ENCODE data around the gene HOXA13.

The HOXA13 gene

DNA sequence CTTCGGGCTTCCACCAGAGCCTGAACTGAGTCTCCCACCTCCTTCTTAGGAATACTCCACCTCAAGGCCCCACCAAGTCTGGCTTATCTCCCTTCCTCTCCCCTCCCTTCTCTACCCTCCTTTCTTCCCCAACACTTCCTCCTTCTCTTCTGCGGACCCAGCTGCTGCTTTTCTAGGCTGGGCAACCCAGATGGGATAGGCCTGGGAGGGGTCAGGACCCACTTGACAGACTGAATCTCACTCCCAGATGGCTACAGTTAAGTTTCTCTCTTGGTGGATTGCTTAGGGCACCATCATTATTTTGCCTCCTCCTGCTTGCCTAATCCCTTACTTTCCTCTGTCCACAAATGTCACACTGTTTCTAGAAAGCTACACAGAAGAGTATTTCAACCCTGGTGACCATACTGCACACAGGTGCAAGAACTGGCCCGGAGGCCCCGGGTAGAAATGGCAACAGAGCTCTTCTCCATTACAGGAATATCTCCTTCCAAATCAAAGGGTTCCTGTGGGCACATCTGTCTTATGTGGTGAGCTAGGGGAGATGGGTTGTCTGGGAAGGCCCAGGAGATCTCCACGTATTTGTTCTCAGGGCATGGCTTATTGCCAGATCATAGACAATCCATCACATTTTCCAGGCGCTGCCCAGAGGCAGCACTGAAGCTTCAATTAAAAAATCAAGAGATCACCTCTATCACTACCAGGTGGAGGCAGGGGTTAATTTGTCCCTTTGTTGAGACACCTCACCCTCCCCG is 9.7 kb downstream of the HOXA13 start:
- Histone ChIP-seq H3K36me3 (no peaks in the 10 kb centered on the region), H3K4me3 (no peak overlapping the region), H3K9me3 (no peaks in the 10 kb centered on the region), H3K27ac (no peak overlapping the region), H3K4me1 (peaks cover 0 to 16% (median 8%) of the 10 kb centered on the region in 4 donors), H3K27me3 (peaks cover 0 to 91% of the 10 kb centered on the region in 2 donors)
- TF ChIP-seq, protein P1, sequence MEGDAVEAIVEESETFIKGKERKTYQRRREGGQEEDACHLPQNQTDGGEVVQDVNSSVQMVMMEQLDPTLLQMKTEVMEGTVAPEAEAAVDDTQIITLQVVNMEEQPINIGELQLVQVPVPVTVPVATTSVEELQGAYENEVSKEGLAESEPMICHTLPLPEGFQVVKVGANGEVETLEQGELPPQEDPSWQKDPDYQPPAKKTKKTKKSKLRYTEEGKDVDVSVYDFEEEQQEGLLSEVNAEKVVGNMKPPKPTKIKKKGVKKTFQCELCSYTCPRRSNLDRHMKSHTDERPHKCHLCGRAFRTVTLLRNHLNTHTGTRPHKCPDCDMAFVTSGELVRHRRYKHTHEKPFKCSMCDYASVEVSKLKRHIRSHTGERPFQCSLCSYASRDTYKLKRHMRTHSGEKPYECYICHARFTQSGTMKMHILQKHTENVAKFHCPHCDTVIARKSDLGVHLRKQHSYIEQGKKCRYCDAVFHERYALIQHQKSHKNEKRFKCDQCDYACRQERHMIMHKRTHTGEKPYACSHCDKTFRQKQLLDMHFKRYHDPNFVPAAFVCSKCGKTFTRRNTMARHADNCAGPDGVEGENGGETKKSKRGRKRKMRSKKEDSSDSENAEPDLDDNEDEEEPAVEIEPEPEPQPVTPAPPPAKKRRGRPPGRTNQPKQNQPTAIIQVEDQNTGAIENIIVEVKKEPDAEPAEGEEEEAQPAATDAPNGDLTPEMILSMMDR (IDR thresholded peaks at IDR 0.05): no peak
- intact Hi-C loops (cut with DNase I; ENCODE audit: low total_unique reads): loop anchor here (10.0 kb wide), 2 partner anchors 735 to 905 kb away; no protein-coding TSS in a partner anchor
- peak; percentile 13 to 39 for DNase-seq

DNA sequence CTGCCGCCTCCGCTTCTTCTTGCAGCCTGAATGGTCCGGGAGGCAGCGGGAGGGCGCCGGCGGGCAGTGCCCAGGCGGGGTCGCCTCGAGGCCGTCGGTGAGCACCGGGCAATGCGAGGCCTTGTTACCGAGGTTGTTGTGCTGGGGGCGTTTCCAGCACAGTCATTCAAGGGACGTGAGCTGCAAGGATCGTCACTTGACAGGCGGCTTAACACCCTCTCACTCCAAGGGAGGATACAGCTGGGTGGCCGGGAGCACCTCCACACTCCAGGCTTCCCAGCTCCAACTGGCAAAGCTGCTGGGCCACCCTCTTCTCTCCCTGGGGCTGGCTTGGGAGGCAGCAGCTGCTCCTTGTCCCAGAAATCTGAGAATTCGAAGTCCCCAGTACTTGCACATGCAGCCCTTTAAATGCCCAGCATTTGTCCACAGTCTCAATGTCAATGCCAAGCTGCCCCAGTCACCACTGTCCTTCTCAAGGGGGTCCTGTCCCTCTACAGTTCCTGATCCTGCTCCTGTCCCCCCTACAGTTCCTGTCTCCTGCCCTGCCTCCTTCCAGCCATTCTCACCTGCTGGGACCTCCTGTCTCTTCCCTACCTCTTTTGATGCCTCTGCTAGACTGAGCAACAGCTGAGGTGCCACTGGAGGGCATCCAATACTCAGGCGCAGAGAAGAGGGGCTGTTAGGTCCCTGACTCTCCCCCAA is 10.4 kb downstream of the HOXA13 start:
- no peaks in the 10 kb centered on the region for H3K36me3 ChIP-seq
- TF ChIP-seq, protein P1 (IDR thresholded peaks at IDR 0.05): no peak
- no peak overlapping the region for H3K27ac ChIP-seq
- H3K9me3 ChIP-seq: no peaks in the 10 kb centered on the region
- DNase-seq: peak; percentile 16 to 57
- H3K27me3 ChIP-seq: peaks cover 0 to 91% of the 10 kb centered on the region in 2 donors
- intact Hi-C loops (cut with DNase I; ENCODE audit: low total_unique reads): no loop called here
- H3K4me1 ChIP-seq: peaks cover 0 to 22% (median 12%) of the 10 kb centered on the region in 4 donors
- H3K4me3 ChIP-seq: no peak overlapping the region

DNA sequence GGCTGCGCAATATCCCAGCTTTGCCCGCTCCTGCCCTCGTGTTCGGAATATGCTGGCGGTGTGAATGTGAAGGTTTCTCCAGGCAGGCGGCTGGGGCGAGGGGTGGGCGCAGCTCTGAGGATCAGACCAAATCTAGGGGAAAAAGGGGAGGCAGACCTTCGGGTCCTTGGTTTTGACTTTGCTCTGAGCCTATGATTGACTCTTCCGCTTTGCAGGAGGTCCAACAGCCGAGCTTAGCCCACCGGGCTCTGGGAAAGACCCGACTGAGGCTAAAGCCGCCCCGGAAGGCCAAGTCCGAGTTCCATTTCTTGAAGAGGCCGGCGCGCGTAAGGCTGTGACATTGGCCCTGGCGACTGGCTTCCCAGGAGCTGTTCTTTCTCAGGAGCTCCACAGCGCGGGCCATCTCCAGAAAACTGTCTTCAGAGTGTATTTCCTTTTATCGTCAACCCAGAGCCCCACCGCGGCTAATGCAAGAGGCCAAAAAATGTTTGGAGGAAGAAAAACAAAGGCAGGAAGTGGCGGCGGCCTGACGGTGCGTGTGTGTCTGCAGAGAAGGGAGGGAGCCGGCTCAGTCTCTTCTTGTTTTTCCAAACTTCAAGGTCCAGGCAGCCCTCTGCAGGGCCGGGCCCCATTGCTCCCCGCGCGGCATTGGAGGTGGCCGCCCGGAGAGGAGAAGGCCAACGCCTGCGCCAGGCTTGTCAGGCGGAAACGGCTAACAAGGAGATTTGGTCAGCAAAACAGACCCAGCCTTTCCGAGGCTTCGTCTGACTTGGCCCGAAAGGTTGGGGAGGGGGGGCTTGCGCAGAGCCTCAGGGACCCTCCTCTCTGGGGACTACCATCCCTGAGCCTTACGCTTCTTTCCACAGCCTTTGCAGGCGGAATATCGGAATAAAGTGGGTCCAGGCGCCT is 11.3 kb downstream of the HOXA13 start:
- TF ChIP-seq, protein P1 (IDR thresholded peaks at IDR 0.05): no peak
- no peaks in the 10 kb centered on the region for H3K36me3 ChIP-seq
- peaks cover 0 to 91% of the 10 kb centered on the region in 2 donors for H3K27me3 ChIP-seq
- peak overlapping the region; percentile 3 to 4 for H3K4me3 ChIP-seq
- H3K27ac ChIP-seq: peak overlapping the region in 1 of 2 donors; percentile 44
- no peaks in the 10 kb centered on the region for H3K9me3 ChIP-seq
- peaks cover 0 to 30% (median 20%) of the 10 kb centered on the region in 4 donors for H3K4me1 ChIP-seq
- peak; percentile 38 to 66 for DNase-seq
- intact Hi-C loops (cut with DNase I; ENCODE audit: low total_unique reads): no loop called here

DNA sequence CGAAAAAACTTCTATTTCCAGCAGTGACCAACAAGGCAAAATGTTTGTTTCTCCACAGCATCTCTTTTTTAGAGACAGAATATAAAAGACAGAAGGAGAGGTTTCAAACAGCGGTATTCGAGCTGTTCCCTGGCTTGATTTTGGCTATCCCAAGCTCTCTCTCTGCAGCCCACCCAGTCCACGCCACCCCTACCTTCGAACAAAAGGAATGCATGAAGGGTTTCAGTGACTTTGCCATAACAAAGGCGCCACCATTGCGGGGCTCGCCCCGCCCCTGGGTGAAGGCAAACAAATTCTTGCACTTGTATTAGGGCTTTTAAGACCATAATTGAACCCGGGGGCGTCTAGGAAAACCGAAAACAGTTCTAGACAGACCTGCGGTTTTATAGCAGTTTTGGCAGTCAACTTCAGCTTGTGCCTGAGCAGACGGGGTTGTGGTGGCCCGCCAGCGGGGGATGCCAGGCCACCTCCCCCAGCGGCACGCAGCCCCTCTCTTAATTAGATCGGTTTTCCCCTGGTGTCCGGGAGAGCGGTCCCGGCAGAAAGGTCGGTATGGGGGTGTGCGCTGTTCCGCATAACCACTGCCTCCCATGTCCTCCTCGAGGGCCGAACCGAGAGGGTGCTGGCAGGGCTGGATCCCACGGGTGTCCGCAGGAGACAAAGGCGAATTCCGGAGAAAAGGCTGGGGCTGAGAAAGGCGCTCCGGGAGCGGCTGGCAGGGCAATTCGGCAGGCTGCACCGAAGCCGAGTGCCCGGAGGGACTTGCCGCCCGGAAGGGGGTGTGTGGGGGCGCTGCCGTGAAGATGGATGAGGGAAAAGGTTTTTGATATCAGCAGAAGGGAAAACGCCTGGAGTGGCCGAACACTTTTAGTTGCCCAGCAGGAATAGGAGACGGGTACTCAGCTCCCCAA is 12.2 kb downstream of the HOXA13 start:
- peak; percentile 19 to 62 for DNase-seq
- TF ChIP-seq, protein P1 (IDR thresholded peaks at IDR 0.05): no peak
- intact Hi-C loops (cut with DNase I; ENCODE audit: low total_unique reads): no loop called here
- peak overlapping the region in 1 of 2 donors; percentile 4 for H3K4me3 ChIP-seq
- no peaks in the 10 kb centered on the region for H3K36me3 ChIP-seq
- H3K9me3 ChIP-seq: no peaks in the 10 kb centered on the region
- peaks cover 0 to 30% (median 24%) of the 10 kb centered on the region in 4 donors for H3K4me1 ChIP-seq
- peaks cover 0 to 91% of the 10 kb centered on the region in 2 donors for H3K27me3 ChIP-seq
- peak overlapping the region in 1 of 2 donors; percentile 44 for H3K27ac ChIP-seq
